HG03521 (cell line): Measurements from ENCODE around the gene SPINK8.
"Not testable (repeated sequence)": the region's sequence is repeated elsewhere in the genome, so short reads cannot be mapped to it uniquely, and the experiment has no call there.

Experiments
- ATAC-seq: cut with Tn5 transposase; IDR thresholded peaks from one replicate; pipeline ENCODE4 v1.9.1; 2021; ENCODE audit warnings: mild to moderate bottlenecking, moderate library complexity; ENCODE audit not compliant: unreplicated experiment

SPINK8 gene

DNA sequence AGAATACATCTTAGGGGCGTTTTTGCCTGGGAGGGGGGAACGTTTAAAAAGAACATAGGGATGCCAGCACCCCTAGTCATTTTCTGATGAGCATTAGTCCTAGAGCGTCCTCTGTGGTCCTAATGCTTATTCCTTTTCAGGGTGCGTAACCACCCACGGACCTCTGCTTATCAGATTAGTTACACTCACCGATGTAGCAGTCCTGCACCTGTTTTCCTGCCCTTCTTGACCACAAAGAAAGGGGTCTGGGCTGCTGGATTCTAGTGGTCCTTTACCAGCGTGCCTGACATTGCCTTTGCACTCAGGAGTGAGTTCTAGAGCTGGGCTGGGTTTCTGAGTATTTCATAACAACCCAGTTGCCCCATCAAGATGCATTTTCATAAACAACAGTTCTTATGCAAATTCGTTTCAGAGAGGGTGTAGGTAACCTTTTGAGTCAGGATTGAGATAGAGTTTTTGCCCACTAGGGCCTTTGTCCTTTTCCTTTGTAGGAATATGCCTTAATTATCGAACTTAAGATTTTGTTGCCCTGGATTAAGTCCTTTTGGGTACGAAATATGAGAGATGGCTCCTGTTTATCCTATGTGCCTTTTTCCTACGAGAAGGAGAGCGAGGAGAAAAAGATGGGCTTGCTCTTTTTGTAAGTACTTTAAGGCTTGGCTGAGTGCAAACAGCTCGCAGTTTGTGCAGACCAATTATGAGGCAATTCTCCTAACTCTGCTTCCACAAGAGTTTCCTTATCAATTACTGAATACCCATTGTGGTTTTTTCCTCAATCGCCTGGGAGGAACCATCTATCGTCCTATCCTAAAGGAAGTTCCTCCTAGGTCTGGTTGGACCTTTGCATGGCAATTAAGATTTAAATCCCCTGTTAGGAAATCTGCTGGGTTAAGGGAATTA lies at the start of gene SPINK8:
TSS of gene SPINK8 (minus strand) at position 316 of the 900 bp plus-strand sequence. CDS start 5,320 bp downstream, outside the sequence.
- not testable (repeated sequence) for ATAC-seq

DNA sequence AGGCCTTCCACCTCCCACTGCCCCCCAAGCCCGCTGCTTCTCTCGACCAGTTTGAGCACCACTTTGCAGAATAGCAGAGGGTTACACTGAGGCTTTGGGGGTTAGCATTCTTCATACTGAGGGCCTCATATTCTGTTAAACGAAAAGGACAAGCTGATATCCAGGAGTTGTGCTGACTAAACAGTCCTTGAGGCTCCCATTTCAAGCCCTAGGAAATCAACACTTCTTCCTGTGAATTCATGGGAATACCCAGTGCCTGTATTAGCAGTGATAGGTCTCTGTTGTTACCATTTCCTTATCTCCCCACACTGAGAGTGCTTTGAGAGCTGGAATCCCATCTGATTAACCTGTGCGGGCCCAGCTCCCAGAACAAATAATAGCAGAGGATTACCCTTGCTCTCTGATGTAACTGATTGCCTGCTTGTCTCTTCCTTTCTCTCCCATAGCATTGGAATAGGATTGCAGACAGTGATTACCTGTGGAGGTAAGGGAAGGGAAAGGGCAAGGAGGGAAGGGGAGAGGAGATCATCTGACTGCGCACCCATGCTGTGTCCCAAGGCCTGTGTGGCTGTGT lies 39.5 kb upstream of the SPINK8 start:
- no peak for ATAC-seq

DNA sequence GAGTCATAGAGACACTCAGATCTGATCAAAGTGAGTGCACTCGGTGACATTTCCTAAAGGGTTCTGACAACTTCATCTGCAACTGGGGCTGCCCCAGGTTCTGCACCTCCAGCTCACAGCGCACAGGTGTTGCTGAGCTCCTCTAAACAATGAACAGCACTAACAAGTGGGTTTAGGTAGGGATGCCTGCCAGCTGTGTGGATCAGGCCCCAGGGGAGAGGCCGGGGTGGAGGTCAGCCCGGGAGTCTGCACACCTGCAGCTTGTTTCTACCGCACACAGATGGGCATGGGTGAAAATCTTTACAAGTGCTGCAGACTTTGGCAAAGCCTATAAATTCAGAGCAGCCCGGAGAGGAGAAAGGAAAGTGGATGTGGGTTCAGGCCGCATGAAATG lies 38.9 kb upstream of the SPINK8 start:
- ATAC-seq = no peak

DNA sequence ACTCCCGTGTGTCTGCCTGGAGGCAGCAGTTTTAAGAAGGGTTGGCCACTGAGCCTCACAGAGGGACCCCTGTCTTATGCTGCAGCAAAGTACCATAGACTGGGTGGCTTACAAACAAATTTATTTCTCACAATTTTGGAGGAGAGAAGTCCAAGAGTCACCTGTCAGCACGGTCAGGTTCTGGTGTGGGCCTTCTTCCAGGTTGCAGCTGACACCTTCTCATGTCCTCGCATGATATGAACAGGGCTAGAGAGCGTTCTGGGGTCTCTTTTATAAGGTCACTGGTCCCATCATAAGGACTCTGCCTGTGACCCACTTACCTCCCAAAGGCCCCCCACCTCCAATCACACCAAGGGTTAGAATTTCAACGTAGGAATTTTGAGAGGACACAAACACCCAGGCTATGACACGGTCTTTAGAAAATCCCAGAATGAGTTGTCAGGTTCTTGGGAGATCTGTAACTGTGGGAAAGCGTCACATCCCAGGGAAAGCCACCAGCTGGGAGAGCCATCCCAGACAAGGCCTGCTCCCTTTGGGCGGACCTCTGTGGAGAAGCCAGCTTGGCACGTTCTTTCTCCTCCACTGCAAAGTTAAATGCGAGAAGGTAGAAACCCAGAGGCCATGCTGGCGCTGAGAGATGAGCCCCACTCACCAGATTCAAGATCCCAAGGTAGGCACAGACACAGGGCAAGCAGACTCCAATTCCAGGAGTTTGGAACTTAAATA lies 38.4 kb upstream of the SPINK8 start, which contains the start of gene FBXW12:
TSS of gene FBXW12 (plus strand) at position 569 of the 726 bp plus-strand sequence. CDS start 549 bp downstream, outside the sequence.
- no peak for ATAC-seq

DNA sequence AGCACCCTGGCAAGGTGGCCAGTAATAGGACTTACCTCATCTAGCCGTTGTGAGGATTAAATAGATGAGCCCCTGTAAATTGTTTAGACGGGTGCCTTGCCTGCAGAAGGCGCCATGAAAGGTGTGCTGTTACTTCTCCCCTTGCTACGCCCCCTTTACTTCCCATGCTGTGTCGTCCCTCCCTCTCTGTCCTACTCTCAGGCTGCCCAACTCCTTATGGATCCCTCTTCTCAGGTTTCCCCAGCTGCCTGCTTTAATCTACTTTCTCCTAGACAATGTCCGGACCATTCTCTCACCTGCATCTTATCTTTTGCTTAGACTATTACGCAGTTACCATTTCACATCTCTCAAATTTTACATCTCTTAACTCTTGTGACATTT lies 36.9 kb upstream of the SPINK8 start:
- ATAC-seq = no peak

DNA sequence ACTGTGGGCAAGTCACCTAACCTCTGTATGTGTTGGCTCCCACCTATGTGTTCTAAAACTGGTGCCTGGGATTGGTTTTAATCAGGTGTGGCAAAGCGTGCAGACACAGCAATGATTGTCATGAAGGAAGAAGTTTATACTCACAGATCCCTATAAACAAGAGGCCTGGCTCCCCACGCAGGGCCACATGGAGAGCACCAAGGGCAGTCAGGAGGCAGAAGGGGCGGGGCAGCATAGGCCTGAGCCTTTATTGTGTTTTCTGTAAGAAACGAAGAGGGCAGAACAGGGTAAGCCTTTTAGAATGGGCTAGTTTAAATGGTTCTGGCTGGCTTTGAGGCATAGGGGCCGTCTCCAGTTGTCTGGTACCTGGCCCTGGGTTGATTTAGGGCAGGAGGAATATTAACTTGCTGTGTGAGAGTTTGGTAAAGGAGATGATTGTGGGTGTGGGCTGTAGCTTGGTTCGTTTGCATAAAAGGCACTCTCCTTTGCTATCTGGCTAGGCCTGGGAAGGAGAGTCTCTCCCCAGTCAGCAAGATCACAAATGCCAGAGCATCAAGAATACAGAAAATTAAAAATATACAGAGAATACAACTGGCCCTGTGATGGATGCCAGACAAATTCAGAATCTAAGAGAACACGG lies 36.4 kb upstream of the SPINK8 start:
- ATAC-seq = no peak

DNA sequence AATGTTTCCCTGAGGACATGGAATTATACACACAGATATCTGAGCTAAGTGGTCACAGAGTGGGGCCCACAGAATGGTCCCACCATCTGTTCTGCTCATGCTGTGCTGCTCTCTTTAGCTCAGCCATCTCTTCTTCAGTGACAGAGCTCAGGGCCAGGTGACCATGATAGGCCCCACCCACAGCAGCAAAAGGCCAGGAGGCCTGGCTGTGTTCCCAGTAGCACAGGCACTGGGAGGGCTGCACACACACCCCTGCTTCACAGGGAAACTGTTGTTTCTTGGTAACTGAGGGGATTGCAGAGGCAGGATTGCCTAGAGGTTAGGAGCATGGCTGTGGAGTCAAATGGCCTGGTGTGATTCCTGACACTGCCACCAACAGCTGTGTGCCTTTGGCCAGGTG lies 33.7 kb upstream of the SPINK8 start:
- no peak for ATAC-seq

DNA sequence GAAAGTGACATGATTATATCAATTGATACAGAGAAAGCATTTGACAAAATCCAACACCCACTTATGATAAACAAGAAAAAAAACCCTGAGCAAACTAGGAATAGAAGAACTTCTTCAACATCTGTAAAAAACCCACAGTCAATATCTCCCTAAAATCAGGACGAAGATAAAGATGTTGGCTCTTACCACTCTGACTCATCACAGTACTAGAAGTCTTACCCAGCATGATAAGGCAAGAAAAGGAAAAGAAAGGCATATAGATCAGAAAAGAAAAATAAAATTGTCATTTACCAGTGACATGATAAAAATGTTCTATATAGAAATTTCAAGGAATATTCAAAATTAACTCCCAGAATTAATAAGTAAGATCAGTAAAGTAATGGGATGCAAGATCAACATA lies 31.4 kb upstream of the SPINK8 start:
- no peak for ATAC-seq

DNA sequence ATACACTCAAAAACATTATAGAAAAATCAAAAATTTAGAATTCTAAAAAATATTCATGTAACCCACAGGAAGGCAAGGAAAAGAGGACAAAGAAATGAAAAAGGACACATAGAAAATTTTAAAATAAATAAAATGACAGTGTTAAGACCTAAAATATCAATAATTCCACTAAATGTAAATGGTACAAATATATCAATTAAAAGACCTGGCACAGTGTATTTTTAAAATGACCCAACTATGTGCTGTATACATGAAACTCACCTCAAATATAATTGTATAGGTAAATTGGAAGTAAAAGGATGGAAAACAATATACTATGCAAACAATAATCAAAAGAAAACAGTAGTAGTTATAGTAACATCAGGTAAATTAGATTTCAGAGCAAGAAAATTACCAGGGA lies 28.5 kb upstream of the SPINK8 start:
- ATAC-seq = no peak

DNA sequence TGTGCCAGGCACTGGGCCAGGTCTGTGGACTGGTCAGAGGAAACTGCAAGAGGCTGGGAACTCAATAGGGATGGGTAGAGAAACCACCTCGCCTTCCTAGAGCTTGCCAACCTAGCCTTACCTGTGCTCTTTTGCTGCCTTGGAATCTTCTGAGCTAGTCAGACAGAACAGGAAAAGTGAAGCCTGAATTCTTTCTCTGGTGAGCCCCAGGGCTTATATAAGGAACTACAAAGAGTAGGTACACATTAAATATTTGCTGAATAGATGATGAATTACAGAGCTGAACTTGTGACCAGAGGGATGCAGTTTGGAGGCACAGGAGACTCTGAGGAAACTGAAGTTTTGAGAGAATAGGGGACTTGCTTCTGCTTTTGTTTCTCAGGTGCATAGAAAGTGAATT lies 23.0 kb upstream of the SPINK8 start:
- ATAC-seq = no peak

DNA sequence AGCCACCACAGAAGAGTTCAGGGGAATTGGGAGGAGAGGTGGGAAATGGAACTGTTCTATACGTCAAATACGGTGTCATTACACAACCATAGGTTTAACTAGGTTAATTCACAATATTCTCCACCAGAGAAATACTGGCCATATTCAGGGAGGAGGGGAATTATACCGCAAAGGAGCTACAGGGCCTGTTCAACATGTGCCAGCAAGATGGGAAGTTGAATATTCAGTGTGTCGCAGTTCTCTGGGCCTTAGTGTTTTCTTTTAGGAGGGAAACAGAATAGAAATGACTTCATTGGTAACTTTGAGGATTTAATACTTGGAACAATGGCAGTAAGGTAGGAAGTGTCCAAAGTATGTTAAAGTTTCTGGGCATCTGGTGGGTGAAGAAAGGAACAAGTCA lies 20.5 kb upstream of the SPINK8 start:
- ATAC-seq = no peak

DNA sequence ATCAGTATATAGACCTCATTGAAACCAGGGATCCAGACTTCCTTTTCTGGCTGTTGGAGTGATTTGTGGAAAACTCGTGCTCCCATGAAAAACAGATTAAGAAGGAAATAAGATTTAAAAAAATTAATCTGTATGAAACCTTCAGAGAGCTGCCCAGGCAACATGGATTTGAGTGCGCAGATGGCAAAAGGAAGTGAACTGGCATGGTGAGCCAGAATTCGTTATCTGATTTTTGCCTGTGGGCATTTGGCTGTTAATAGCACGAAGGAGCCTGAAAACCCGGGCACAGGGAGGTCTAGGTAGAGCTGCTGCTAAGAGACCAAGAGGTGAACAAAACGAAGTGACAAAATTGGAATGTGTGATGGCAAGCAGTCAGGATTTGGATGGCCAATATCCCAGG lies 19.1 kb upstream of the SPINK8 start:
- no peak for ATAC-seq

DNA sequence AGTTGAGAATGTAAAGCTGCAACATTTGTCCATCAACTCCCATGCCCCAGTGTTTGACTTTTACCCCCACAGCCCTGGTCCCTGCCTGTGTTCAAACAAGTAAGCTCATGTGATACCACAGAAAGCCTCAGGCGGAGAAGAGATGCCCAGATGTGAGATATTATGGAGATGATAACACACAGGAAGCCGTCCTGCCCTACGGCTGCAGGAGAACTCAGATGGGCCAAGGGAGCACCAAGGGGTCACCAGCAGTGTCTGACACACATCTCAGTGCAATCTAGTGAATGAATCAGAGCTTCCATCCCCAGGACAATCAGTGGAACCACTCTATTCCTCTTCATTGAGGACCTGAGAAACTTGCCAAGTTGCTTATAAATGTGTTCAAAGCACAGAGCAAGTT lies 14.0 kb upstream of the SPINK8 start:
- ATAC-seq = no peak

DNA sequence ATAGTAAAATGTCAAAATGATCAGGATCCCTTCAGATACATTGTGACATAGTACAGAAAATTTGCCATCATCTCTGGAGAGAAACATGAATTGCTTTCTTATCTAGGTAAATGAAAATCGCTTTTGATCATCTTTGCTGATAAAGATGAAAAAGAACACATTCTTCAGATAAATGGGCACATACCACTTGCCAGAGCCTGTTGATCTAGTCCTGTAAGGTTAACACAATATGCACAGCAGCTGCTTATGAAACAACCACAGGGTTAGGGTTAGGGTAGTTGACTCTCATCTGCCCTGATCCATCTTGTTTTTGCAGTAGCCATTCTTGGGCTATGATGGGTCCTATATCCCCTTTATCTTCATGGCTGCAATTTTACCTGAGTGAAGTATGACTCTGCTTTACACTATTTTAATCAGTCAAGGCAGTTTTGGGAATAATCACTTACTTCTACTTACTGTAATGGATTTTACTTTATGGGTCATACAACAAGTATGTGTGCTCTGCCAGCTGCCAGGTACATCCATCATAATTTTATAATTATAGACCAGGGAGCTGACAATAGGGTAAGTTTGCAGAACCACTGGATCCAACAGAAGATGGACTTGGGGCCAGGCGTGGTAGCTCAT lies 12.6 kb upstream of the SPINK8 start:
- no peak for ATAC-seq

DNA sequence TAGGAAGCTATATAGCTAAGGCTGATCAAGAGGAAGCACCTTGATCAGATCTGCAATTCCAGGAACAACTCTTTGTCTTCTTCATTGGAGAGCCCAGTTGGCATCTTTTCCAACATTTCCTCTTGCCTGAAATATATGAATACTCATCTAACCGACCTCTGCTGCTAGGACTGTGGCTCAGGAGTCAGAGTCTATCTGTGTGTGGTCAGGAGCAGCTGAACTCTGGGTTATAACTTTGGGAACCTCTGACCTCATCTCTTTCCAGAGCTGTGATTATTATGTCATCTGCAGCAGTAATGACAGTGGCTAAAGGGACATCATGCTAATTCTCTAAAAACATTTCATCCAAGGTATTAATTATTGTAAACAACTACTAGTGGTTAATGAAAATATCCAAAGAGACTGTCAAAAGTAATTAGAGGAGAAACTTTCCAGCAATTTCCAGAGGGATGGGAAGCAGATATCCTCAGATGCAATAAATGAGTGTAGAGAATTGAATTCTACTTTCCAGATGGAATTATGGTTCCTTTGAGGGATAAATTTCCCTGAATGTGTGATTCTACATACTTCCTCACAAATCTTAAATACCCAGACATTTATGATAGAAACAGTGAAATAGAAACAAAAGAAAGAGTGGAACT lies 11.5 kb upstream of the SPINK8 start:
- ATAC-seq = no peak

DNA sequence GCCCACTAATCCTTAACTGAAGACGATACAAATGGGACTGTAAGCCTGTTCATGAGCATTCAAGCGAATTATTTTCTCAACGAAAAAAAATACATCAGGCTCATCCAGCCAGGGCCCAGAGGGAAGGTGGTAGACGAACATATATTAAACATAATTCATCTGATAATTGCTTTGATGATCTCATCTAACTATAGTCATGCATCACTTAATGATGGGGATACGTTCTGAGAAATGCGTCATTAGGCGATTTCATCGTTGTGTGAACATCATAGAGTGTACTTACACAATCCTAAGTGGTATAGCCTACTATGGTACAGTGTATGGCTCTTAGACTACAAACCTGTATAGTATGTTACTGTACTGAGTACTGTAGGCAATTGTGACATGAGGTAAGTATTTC lies 10.0 kb upstream of the SPINK8 start:
- no peak for ATAC-seq

DNA sequence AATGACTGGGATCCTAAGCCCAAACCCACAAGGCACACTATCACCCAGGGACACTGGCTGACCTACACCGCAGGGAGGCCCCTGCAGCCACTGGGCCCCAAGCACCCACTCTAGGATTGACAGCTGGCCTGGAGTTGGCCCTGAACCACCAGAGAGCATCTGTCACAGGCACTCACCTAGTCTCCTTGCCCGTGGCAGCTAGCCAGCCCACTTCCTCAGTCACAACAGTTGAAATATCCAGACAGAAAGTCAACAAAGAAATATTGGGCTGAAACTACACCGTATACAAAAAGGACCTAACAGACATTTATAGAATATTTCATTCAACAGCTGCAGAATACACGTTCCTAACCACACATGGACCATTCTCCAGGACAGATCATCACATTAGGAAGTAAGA lies 5.2 kb upstream of the SPINK8 start:
- no peak for ATAC-seq

DNA sequence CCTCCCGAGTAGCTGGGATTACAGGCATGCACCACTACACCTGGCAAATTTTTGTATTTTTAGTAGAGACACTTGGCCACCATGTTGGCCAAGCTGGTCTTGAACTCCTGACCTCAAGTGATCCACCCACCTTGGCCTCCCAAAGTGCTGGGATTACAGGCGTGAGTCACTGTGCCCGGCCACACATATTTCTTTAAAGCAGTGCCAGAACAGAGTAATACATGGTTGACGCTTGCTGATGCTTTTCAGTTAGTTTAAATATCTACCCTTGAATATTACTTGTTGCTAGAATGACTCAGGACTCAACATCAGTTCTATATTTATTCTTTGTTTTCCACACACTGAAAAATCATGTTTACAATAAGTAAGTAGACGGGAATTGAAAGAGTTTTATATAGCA lies 4.1 kb upstream of the SPINK8 start:
- not testable (repeated sequence) for ATAC-seq

DNA sequence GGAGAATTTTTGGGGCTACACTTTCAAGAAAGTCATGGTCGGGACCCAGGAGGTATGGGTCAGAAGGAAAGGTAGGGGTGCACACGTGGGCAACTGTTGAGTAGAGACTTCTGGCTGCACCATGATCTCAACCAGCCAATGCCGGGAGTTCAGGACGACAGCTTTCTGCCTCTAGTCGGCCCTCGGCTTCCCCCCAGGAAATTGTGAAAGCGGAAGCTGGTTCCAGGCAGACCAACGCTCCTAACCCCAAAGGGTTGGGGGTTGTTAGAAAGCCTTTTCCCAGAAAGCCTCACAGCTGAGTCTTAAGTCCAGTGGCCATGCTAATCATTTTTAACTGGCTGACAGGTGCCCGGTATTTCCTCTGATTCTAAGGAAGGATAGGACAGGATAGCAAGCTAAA lies 1.8 kb upstream of the SPINK8 start:
- ATAC-seq = not testable (repeated sequence)

DNA sequence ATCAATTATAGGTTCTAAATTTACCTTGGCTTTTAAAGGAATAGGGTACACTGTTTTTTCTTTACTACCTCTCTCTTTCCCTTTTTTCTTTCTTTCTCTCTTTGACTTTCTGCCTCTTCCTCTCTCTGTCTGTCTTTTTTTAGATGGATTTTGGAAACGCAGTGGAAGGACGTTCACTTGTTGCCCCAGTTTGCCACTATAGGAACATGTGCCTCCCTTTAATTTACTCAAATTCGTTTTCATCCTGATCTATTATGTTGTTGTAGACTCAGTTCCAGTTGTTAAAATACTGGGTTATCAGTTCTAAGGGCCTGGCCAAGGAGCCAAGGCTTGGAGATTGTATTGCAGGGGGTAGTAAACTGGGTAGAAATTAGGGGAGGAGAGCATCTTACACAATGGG lies 1.1 kb upstream of the SPINK8 start:
- no peak for ATAC-seq
